Stimulated activated CD4-positive, alpha-beta T cell treated with anti-CD3 and anti-CD28 coated beads, Interleukin-15, amount 100 ng/mL, for 24 hours (primary cell): ENCODE measurements around the gene PRG3.

Source experiments
- DNase-seq: peaks from one replicate; pipeline ENCODE4 v3.0.0-alpha.2; 2020

PRG3 gene, protein sequence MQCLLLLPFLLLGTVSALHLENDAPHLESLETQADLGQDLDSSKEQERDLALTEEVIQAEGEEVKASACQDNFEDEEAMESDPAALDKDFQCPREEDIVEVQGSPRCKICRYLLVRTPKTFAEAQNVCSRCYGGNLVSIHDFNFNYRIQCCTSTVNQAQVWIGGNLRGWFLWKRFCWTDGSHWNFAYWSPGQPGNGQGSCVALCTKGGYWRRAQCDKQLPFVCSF

DNA sequence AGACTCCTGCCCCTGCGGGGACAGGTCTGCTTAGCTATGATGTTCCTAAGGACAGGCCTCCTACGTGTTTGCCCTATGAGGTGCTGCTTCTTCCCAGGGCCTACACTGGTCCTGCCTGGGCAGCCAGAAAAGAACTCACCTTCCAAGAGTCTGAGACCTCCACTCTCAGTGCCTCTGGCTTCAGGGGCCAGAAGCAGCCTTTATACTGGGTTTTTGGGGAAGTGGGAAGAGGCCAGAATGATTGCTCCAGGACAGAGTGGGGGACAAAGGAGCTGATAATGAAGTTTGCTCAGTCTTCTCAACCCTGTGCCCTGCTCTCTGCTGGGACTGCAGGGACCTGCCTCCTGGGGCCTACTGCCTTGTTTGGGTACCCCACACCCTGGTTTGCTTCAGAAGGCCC is at the start of gene PRG3:
PRG3 (minus strand) TSS at position 176 of the 400 bp plus-strand sequence. CDS start 442 bp downstream, outside the sequence.
- no peak for DNase-seq

DNA sequence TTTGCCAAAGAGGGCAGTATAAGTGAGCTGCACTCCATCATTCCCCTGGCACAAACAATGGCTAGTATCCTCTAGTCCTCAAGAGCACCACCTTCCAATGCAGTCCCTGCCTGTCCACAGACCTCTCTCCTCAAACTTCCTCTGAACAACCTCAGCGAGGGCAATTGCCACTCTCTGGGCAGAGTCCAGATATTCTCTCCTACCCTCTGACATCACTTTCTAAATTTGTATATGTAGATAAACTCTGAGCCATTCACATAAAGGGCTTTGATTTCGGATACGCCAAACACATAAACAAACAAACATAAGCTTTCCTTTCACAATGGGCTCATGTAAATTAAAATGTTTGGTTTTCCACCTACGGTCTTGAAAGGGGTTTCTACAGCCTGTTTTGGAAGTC is 49.0 kb upstream of the PRG3 start:
- DNase-seq, result no peak

DNA sequence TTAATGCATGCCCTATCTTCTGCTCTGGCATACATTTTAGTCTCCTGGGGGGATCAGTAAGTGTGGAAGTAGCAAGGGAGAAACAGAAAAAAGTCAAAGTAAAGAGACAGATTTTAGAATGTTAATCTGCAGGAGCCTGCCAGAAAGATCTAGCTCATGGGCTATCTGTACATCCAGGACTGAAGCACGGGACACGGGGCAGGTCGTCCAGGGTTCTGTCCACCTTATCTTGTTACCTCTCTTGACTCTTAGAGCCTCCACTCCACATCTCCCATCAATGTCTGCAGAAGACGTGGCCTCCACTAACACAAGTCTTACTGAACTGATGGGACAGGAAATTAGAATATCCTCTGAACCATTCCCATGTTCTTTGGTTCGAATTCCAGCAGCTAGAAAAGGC is 47.7 kb upstream of the PRG3 start:
- no peak for DNase-seq

DNA sequence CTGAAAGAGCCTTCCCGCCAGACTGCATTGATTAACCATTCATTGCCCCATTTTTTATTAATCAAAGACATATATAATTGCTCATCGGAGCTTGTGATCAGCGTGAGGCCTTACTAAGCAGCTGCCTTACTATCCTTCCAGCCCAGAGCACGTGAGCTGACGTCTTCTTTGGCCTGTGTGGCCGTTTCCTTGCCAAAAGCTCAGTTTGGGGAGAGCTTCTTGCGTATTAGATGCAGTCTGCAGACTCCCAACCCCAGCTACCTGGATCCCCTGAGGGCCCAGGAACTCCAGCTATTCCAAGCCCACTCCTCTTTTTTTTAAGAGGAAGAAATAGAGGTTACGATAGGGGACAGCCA is 46.8 kb upstream of the PRG3 start:
- DNase-seq, result no peak

DNA sequence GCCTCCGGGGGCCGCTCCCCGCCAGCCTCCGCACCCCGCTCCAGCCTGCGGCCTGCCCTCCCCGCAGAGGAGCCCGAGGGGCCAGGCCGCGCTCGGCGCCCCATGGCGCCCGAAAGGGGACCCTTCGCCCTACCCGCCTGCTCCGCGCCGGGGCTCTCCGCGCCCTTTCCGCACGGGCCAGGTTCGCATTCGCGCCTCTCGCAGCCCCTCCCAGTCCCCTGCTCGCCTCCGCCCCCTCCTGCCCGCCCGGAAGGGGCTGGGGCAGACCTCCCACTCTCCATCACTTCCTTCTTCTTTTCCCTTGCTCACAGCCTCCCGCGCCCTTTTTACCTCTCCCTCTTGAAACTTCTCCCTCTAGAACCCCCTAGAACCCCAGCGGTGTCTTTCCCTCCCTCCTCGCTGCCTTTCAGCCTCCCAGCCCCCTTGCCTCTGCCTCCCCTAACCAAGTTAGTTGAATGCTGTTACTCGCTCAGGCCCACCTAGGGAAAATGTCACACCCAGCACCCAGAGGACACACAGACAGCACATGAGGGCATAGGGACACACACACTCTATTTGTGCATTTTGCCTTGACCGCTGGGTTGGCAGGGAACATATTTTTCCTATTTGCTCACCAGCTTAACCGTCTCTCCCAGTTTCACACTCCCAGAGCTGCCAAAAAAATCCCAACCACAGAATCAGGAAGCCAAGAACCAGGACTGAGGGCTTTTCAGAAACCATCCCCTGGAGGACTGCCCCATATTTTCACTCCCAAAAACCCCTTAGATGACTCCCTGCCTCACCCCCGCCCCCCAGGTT is 46.2 kb upstream of the PRG3 start, which contains the start of gene SLC43A3:
SLC43A3 (minus strand) TSS at position 193 of the 798 bp plus-strand sequence. CDS start 949 bp downstream, outside the sequence.
- peak; percentile 91 for DNase-seq

DNA sequence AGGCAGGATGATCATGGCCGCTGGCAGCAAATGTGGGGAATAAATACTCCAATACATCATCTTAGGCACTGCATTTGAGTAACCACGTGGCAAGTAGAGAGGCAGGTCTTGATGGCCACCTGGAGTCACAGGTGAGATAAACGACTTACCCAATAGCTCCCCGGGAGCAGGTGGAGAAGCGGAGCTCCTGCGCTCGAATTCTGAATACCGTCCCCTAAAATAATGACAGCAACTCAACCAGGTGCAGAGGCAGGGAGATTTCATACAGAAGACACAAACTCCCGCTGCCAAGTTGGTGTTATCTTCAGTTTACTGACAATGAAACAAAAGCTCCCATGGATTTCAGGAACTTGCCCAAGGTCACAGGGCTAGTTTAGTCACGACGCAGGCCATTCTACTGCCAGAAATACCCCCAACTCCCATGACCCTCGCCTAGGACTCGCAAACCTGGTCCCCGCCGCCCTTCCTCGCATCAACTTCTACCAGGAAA is 45.5 kb upstream of the PRG3 start:
- DNase-seq, result peak; percentile 46

DNA sequence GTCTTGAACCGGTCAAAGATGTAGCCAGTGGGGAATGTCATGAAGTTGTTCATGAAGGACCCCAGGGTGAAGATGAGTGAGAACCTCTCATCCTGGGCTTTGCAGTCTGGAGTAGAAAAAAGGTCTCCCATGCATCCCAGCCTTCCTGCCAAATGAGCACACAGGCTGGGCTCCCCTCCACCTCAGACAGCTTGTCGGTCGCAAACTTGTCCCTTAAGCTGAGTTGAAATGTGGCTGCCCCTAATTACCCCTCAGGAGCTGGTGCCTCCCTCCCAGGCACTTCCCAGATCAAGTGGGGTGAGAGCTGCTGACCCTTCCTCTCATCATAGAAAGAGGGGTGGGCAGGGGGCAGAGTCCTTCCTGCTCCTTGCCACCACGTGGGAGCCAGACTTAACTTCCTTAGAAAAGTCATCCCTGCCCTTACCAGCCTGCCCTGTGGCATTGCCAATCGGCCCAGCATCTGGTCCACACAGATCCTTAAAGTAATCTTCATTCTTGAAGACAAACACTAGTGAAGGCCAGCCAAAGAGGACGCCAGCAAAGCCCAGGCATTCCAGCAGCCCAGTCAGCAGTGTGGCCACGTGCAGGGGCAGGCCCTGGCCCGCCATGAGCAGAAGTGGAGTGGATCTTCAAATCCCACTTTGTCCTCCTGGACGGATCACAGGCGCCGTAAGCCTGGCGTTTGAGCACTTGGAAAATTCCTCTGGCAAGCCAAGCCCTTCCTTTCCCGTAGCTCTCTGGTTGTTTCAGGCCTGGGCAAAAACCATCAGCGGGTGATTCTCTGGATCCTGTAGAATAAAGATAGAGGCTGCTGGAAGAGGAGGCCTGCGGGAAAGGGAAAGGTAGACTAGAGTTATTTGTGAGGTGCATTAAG is 44.9 kb upstream of the PRG3 start:
- DNase-seq, result peak; percentile 49

DNA sequence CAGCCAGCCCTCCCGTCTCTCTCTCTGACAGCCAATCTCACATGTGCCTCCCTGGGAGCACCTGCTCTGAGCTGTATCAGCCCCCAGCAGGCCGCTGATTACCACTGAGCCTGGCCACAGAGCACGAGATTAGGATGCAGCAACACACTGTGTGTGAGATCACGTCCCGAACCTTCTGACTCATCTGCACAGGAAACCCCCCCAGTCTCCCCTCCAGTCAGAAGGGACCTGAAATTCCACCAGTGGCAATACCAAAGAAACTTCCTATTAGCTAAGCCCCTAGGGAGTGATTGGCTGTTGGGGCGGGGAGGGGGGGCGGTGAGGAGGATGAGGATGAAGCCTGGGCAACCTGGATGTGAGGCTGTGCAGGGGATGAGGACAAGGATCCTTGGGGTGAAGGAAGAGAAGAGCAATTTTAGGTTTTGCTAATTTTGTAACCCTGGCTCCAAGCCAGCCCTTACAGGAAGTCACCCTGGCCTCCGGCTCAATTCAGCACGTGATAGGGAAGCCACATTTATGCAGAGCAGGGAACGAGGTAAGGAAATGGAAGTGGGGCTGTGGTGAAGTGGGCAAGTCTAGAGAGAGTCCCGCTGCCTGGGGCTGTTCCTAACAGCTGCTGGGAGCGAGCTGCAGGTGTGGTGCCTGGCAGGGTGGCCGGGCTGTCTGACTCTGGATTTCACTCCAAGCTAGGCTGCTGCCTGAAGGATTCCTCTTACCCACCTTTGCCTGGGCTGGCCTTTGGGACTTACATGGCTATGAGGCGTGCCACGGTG is 44.0 kb upstream of the PRG3 start:
- peak; percentile 92 for DNase-seq

DNA sequence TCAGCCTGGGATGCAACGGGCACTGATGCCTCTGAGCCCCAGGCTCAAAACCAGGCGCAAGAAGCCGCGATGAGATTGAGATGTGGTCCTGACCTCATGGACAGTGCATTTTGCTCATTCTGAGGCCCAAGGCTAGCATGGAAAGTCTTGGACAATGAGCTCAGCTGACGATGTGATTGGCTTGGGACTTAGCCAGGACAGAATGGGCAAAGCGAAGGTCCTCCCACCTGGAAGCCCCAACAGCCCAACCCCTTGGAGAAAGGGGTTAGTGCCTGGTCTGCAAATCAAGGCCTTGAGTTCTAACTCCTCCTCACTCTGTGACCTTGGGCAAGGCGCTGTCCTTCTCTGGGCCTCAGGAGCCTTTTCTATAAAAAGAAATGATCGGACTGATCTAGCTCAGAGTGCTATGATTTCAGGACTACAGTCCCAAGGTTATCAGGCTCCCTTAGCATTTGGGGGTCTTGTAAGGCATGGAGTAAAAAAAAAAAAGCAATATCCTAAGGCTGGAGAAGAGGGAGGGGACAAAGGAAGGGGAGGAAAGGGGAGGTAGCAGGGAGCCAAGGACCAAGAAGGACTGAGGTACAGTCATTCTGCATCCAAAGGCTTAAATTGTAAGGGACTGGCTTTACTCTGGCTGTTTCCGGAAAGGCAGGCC is 43.3 kb upstream of the PRG3 start:
- no peak for DNase-seq

DNA sequence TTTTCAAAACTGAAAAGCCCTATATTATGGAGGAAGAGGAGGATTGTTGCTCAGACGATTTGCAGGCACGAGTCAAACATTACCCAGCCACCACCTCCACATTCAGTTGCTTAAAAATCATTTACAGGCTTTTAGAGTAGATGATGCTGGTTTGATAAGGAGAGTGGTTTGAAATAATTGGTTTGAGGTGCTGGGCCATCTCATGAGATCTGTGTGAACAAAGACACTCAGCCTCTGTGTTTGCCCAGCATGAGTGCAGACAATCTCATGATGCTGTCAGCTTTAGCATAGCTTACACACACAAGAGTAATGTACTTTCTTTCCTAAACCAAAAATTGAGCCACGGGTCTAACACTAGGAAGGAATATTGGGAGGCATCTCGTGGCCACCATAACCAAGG is 41.7 kb upstream of the PRG3 start:
- DNase-seq, result no peak

DNA sequence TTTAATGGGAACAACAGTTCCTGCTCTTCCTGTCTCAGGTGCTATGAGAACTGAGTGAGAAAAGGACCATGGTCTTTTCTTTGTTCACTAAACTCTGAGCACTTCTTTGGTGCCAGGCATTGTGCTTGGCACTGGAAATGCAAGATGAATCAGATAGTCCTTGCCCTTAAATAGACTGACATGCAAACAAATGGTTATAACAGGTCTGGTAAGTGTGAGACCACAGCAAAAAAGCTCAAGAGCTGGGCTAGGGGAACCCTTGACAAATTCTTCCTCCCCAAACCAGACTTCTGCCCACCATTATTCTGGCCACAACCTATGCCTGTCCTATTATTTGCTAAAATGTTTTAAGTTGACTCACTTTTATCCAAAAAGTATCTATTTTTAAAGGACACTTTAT is 40.9 kb upstream of the PRG3 start:
- no peak for DNase-seq

DNA sequence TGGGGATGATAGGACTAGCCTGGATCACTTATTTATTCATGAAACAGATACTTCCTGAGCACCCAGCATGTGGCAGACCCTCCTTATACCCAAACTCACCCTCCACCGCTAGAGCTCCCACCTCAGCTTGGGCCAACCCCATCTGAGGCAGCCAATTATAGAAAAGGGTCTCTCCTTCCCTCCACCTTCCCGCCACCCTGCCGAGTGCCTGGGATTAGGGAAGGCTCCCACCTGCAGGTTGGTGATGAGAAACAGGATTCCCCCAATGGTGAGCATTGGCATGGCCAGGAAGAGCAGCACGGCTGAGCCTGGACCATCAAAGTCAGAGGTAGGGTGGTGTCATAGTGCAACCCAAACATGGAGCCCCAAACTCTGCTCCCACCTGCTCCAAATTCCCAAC is 40.1 kb upstream of the PRG3 start:
- no peak for DNase-seq

DNA sequence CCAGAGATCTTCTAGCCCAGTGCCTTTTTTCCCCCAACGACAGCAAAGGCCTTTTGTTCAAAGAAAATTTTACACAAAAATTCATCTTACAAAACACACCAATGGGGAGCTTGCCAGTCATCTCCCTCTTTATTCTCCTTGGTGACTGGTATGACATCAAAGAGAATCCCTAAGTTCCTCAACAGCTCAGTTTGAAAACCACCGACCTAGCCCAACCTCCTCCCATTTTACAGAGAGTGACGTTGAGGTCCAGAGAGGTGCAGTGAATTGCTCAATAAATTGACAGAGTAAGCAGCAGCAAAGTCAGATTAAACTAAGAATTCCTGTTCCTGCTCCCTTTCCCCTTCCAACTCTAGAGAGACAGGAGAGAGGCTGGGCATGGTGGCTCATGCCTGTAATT is 38.2 kb upstream of the PRG3 start:
- no peak for DNase-seq

DNA sequence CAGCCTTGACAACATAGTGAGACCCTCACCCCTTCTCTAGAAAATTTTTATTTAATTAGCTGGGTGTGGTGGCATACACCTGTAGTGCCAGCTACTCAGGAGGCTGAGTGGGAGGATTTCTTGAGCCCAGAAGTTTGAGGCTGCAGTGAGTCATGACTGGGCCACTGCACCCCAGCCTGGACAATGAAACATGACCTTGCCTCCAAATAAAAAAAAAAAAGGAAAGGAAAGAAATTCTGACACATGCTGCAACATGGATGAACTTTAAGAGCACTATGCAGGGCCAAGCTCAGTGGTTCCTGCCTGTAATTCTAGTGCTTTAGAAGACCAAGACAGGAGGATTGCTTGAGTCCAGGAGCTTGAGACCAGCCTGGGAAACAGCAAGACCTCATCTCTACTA is 37.2 kb upstream of the PRG3 start:
- DNase-seq, result no peak

DNA sequence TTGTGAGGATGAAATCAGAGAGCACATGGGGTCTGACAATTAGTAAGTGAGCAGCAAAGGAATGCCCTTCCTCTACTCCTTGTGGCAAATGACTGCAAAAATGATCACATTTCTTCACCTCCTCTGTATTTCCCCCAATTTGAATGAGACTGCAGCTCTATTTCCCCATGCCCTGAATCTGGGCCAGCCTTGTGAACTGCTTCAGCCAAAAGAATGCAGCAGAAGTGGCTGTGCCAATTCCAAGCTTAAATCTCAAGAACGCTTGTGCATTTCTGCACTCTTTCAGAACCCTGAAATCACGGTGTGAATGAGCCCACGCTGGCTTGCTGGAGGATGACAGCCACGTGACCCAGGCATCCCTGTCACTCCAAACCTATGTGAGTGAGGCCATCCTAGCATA is 36.1 kb upstream of the PRG3 start:
- DNase-seq, result no peak

DNA sequence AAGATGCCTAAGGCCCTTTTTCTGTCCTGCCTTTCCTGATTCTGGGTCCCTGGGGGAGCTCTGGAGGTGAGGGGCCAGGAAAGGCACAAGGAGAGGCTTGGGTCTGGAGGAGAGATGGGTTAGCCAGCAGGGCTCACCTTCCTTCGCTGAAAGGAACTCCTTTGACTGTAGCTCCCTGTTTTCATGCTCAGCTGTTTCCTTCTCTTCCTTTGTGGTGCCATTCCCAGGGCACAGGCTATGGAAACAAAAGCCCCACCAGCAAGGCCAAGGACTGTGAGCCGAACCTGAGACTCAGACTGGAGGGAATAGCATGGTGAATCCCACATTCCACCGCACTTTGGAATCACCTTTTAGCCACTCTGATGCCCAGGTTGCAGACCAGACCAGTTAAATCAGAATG is 35.5 kb upstream of the PRG3 start:
- no peak for DNase-seq

DNA sequence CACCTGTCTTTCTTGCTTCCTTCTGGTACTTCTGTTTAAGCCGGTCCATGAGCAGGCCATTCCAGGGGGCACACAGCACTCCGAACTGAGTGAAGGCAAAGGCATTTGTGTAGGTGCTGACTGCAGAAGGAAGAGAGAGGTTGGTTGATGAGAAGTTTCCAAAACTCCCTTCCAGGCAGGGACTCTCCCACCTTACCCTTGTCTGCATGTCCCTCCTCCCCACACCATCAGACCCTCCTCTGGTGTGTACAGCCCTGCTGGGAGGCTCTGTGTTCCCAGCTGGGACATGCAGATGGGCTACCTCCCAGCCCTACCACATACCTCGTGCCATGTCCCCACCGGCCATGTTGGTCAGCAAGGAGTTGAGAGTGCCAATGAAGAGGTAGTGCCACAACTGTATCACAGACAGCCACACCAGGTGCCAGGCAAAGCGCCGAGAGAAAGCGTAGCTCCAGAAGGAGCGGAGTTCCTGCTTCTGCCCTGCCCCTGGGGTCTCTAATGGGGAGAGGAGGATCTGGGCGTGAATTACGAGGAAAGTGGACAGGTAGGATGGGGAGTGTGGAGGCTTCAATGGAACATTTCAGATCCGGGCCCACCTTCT is 33.8 kb upstream of the PRG3 start:
- no peak for DNase-seq

DNA sequence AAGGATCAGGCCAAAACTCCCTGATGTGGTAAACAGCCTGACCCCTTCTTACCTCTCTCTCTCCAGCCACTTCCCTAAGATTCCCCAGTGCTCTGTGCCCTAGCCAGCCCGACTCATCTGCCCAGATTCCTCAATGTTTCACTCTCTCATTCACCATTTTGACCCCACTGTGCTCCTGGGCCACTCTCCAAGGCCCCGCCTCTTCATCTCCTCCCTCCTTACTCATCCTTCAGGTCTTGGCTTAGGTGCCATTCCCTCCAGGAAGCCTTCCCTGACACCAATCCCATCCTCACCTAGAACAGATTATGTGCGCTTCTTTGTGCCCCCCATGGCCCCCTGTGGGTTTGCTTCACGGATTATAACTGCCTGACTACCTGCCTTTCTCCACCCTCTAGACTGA is 32.7 kb upstream of the PRG3 start:
- DNase-seq, result no peak

DNA sequence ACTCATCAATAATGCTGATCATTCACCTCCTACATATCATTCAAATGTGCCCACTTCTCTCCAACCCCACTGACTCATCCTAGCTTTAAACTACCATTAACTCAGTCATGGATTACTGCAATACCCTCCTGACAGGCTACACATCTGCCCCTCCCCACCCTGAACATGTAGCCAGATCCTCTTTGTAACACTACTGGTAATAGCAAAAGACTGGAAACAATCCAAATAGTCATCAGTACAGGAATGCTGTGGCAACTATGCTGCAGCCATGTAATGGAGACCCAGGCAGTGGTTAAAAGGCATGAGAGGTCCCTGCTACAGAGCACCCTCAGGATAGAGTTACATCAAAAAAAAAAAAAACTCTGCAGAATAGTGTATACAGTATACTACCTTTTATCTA is 29.3 kb upstream of the PRG3 start:
- no peak for DNase-seq

DNA sequence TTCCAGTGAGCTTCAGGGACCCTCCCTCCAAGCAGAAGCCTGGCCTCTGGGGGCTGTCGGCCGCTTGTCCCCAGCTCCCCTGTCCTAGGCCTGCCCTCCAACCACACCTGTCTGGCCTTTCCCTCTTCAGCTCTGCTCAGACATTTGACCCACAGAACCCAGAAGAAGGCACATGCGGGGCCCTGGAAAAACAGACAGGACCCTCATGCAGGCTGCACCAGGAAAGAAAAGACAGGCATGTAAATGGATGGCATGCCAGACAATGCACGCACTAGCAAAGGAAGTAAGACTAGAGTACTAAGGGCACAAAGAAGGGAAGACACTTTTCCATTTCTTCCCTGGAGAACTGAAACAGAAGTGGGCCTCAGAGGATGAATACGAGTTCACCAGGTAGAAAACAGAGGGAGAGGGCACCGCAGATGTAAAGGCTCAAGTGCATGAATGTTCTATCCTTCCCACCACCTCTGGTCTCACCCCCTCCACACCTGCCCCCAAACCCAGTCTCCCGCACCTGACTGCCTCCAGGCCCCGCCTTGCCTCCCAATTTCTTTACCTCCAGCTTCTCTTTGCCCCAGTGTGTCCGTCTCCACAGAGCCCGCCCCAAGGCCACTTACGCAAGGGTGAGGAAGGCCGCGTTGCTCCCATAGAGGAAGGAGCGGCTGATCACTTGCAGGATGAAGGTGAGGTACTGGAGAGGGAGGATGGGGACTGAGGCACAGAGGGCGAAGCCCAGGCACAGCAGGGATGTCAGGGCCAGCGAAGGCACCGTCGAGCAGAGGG is 28.6 kb upstream of the PRG3 start:
- no peak for DNase-seq

DNA sequence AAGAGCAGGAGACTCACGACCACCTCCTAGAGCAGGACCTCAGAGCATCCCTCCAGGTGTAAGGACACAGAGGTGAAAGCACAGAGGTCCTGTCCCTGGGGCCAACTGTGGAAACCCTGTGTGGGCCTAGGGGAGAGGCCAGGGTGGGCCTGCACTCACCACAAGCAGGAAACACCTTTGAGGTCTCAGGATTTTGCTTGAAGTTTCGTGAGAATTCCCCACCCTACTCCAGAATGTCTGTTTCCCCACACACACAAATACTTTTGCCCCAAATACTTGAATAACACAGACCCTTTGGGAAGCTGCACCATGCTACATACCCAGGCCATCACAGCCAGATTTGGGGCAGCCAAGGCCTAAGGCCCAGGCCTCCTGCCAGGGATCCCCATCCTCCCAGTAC is 27.8 kb upstream of the PRG3 start:
- DNase-seq, result no peak
